Stimulated activated CD8-positive, alpha-beta memory T cell treated with anti-CD3 and anti-CD28 coated beads, Interleukin-15, amount 100 ng/mL, for 4 hours (primary cell): ENCODE results near the gene POLA2.

Experiments used
- DNase-seq, 2 donors: peaks; one replicate each; pipeline ENCODE4 v3.0.0-alpha.2; 2020; ENCODE audit warnings: low read depth in 2 of 2

Gene POLA2

DNA sequence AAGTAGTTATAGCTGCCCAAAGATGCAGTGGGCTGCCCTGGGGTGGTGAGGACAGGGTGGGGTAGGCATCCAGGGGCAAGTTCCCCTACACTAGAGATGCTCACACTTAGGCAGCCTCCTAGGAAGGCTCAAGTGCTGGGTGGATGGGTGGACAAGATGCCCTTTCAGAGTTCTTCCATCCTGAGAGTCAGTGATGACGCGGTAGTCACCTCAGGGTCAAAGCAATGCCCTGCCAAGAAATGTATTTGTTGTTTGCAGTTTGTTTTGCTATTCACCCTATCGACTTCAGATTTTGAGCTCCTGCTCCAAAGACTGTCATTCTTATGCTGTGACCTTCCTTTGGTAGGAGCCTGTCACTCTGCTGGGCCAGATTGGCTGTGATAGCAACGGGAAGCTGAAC lies 18.9 kb downstream of the POLA2 start:
- DNase-seq: no peak

DNA sequence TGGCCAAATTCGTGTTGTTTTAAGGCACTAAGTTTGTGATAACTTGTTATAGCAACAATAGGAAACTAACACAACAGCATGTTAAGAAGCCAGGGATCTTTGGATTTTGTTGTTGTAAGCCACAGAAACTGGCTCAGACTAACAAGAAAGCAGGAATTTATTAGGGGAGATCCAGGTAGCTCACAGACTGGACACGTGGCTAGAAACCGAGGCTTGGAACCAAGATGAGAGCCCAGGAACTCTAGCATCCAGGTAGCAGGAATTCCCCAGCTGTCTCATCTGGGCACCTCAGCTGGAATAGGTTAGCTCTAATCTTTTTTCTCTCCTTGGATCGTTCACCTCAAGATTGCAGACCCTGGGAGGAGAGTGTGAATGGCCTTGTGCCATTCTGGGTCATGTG lies 24.9 kb downstream of the POLA2 start:
- no peak for DNase-seq

DNA sequence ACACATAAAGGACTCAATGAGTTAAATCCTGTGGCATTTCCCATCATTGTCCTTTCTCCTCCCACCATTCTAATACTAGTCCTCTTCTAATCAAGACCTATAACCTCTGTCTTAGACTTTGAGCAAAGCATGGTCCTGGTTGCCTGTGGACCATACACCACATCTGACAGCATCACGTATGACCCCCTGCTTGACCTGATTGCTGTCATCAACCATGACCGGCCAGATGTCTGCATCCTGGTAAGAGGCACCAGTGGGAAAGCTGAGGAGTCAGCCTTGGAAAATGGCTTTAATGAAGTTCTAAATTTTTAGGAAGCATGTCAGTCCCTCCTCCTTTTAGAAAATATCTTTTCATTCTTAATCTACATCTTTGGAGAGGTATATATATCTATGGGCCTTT lies 25.8 kb downstream of the POLA2 start:
- no peak for DNase-seq

DNA sequence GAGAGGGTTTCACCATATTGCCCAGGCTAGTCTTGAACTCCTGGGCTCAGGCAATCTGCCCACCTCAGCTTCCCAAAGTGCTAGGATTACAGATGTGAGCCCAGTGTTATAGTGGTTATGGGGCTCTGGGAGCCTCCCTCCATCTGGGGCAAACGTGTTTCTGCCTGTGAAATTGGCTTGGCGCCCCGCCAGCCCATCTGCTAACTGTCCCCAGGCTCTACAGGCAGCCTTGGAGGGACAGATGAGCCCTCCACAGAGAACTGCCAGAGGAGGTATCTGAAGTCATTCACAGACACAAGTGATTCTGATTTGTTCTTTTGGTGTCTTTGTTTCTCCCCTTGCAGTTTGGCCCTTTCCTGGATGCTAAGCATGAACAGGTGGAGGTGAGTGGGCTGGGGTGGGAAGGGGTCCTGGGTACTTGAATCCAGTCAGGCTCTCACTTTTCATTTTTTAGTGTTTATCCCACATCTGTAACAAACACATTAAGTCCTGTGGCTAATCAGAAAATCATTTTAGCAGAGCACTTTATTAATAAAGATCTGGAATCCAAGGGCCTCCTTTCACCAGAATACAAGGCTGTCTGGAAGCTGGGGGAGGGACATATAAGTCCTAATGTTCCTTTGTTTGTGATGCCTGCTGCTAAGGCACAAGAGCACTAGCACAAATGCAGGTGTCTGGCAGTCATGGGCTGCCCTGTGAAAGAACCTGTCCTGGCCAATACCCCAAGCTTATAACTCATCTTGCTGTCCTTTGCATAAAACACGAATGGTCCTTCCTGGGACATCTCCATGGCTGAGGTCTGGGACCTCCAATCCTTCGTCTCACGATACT lies 27.2 kb downstream of the POLA2 start:
- no peak for DNase-seq

DNA sequence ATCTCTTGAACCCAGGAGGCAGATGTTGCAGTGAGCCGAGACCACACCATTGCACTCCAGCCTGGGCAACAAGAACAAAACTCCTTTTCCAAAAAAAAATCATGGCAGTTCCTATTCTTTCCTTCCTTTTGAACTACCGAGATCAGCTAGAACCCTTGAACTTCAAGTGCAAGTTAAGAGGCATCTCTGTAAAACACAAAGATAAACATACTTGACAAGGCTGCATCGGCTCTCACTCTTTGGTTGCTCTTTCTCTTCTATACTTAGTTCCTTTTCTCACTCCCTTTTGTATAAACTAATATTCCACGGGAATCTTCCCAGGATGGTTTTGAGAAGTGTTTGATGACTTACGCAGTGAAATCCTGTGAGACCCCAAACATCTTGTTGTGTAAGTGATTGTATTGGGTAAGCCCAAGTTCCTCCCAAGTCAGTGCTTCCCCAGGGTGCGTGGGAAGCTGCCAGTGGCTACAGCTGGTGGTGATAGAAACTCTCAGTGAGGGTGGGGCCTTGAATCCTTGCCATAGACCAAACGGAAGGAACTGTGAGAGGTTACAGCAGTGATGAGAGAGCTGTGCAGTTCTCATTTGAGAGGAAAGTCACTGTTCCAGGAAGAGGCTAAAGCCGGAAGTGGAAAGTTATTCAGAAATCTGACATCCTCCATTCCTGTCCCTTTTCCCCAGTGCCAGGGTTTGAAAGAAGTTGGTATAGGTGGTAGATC lies 28.8 kb downstream of the POLA2 start:
- DNase-seq: no peak

DNA sequence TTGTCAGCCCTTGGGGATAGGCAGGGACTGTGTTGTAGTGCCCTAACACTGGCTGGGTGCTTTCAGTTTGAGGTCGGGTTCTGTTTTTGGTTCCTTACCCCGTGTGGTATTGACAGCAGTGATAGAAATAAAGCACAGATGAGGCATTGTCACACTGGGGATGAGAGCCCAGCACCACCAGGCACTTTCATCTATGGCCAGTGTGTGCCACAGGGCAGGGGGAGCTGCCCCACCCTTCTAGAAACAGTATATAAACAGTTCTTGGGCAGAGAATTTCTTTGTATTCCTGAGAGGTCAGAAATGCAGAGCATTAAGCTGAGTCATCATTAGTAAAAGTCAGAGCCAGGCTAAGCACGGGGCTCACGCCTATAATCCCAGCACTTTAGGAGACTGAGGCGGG lies 29.9 kb downstream of the POLA2 start:
- no peak for DNase-seq

DNA sequence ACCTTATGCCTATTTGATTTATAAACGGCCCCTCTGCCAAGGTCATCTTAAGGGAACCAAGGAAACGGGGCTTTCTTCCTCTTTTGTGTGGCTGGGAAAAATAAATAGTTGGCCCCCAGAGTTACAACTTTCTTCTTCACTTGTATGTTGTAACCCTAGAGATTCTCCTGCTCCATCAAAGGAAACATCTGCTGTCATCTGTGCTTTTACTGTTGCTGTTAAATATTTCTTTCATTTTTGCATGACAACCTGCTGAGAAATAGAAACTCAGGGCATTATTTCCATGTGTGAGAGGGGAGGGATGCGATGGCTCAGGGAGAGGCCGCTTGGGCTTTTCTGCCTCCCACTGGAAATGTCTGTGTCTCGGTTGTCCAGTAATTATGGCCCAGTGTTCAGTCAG lies 31.1 kb downstream of the POLA2 start:
- DNase-seq: no peak

DNA sequence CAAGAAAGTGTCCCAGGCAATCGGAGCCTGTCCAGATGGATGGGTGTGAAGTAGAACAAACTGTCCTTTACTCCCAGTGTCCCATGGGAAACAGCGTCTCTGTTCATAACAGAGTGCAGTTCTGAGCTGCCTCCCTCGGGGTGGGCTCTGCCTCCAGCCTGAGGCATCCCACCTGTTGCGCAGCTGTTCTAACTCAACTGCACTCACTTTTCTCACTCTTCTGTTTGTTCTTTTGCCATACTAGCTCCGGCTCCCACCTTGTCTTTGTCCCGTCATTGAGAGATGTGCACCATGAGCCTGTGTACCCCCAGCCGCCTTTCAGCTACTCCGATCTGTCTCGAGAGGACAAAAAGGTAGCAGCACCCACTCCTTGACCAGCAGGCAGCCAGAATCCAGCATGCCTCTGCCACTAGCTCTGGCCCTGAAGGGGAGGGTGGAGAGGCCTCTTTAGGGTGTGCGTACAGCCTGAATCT lies 32.2 kb downstream of the POLA2 start:
- no peak for DNase-seq

DNA sequence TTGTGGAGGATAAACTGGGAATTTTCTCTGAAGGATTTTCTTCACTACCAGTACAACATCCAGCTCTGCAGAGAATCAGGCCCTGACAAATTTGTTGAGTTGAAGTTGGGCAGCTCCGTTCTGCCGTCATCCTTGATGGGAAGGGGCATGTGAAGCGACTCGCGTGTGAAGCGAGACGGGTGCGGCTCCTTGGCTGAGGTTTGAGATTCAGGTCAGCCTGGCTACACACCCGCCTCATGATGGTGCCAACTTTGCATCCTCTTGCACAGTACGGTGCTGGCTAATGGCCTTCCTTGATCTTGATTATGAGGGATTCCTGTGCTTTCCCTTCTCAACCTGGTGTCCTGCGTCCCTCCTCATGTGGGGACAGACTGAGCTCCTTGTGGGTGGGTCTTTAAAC lies 33.2 kb downstream of the POLA2 start:
- DNase-seq: no peak

DNA sequence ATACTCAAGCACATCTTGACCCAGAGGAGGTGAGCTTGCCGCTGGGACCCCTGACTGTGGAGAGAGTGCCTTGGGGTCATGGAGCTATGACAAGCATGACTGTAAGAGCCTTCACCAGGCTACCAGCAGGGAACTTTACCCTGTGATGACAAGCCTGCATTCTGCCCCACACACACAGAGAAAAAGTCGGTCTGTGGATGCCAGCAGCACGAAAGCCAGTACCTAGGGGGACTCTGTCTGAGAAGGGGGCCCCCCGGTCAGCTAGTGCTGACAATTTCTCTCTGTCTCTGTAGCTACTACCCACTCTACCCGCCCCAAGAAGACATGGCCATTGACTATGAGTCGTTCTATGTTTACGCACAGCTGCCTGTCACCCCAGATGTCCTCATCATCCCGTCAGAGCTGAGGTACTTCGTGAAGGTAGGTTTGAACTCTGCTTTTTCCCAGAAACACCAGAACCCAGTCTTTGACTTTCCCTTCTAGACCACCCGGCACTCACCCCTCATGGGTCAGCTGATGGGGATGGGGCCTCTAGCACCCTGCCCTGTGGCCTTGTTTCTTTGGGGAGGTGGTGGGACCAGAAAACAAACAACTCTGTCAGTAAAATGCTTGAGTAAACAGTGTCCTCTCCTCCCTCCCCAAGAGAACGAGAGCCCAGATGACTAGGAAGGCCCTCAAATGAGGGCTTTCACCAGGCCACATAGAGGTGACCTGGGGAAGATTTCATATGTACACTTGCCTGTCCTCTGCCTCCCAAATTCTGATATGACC lies 34.0 kb downstream of the POLA2 start:
- DNase-seq: no peak

DNA sequence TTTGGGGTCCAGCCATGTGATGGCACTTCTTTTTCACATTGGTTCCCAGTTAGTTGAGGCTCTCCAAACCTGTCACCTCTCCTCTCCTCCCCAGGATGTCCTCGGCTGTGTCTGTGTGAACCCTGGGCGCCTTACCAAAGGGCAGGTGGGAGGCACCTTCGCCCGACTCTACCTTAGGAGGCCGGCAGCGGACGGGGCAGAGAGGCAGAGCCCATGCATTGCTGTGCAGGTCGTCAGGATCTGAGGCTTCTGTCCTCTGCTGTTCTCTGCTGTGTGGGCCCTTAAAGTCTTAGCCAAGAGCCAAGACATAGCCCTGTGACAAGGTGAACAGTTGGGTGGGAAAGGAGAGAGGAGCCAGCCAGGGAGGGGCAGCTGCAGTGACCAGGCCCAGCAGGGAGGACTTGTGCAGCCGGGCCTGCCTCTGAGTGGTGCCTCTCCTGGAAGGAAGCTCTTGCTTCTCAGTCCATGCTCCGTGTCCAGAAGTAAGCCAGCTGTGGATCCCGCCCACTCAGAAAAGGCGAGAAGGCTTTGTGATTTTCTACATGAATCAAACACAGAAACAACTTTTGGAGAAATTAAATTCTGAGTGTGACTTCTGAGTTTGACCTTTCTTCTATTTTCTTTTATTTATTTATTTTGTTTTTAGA lies 35.4 kb downstream of the POLA2 start:
- no peak for DNase-seq

DNA sequence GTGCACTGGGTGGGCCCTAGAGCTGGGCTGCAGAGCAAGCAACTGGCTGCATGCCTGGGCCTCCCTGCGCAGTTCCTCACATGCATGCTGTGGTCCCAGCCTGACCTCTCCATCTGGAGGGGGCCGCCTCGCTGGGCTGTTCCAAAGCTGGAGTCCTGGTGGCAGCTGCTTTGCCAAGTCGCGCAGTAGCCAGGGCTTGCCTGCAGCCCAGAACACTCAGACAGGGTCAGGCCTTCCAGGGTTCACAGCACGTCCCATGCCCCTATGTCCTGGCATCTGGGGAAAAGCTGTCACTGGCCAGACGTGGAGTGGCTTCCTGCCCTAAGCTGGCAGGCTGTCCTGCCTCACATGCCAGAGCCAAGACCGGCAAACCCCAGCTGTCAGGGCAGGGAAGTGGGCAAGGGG lies 36.4 kb downstream of the POLA2 start:
- DNase-seq: no peak

DNA sequence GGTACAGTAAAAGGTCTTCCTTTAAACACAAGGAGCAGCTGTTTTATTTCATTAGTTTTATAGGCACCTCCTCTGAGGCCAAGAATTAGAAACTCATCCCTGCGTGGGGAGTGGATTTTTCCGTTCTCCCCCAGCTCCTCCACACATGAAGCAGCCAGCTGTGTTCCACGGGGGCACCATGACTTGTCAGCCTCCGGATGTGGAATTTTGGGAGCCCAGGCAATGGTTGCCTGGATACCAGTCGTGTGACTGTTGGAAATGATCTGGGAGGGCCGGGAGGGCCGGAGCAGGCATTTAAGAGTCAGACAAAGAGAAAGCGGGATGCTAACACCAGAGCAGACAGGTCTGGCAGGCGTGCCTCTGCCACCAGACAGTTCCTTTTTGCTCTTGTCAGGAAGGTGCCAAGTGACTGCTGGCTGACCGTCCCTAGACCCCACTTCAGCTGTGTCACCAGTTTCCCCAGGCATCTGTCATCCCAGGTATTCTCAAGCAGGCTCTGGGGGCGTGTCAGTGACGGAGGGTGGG lies 37.0 kb downstream of the POLA2 start:
- no peak for DNase-seq

DNA sequence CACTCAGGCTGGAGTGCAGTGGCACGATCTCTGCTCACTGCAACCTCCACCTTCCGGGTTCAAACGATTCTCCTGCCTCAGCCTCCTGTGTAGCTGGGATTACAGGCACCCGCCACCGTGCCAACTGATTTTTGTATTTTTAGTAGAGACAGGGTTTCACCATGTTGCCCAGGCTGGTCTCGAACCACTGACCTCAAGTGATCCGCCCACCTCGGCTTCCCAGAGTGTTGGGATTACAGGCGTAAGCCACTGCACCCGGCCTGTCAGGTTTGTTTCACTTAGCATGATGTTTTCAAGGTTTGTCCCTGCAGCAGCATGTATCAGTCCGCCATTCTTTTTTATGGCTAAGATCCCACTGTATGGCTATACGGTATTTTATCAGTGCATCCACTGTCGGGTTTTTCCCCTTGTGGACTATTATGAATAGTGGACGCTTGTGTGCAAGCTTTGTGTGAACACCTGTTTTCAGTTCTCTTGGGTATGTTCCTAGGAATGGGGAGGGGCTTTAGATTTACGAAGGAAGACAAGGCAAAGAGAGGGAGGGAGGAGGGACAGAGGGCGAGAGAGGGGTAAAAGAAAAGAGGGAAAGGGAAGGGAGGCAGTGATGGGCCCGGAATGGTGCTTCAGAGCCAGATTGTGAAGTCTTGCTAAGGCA lies 39.0 kb downstream of the POLA2 start:
- no peak for DNase-seq

DNA sequence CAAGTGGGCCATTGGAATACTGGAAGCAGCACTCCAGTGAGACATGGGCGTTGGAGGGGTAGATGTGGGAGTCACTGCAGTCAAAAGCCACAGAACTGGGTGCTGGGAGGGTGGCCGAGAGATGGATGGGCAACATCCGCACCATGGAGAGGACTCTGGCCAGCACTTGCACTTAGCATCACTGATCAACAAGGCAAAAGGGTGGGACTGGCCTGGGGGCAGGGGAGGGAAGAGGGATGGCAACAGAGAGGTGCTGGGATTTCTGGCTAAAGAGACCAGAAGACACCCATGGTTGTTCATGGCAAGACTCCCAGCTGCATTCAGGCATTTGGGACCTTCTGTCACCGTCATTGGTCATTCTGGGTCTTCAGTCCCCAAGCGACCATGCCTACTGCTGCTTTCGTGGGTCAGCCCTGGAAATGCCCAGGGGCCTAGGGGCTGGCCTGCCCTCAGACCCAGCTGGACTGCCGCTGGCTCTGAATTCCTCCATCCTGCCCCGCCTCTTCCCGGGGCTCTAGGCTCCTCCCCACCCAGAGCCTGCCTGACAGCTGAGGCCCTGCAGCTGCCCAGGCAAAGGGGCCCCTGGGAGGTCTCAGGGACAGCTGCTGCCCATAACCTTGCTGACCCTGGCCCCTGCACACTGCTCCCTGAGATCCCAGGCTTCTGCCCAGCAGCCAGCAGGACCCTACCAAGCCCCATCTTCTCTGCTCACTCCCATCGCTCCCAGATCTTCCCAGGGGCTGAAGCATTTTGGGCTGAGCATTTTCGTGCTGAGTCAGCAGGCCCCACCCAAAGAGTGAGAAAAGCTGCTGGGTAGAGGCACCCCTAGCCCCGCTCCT lies 39.9 kb downstream of the POLA2 start:
- no peak for DNase-seq

DNA sequence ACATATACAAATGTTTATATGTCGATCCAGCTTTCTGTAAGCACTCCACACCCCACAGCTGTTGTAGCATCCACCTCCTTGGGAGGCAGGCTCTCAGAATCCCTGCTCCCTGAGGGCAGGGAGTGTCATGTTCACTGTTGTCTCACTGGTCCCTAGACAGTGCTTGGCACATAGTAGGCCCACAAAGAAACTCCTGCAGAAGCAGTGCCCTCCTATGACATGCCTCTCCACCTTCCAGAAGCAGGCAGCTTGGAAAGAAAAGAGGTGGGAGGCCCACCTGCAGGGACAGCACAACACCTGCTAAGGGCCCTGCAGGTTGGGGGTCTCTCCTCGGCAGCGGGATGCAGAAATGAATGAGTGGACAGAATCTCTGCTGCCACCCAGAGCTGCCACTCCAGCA lies 41.8 kb downstream of the POLA2 start:
- DNase-seq: no peak

DNA sequence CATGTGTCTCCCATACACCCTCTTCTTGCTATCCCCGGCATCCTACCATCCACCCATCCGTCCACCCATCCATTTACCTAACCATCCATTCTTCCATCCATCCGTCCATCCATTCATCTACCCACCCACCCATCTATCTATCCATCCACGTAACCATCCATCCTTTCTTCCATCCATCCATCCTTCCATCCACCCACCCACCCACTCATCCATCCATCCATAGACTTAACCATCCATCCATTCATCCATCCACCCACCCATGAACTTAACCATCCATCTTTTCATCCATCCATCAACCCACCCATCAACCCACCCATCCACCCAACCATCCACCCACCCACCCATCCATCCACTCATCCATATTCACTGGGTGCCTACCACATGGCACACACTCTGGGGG lies 42.3 kb downstream of the POLA2 start:
- DNase-seq: no peak

DNA sequence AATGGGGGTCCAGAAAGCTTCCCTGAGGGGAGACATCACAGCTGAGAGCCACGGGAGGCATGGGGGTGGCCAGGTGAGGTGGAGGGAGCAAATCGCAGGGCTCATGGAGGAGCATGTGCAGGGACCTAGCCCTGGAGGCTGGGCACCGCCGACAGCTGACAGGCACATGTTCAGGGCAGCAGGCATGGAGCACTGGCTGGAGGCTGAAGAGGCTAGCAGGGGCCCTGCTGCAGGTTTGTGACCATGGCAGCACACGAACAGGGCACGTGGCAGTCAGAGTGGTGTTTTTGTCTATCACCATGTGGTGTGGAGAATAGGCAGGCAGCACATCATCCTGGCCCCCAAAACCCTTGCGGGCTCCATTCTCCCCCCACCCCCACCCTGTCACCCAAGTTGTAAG lies 42.9 kb downstream of the POLA2 start:
- no peak for DNase-seq

DNA sequence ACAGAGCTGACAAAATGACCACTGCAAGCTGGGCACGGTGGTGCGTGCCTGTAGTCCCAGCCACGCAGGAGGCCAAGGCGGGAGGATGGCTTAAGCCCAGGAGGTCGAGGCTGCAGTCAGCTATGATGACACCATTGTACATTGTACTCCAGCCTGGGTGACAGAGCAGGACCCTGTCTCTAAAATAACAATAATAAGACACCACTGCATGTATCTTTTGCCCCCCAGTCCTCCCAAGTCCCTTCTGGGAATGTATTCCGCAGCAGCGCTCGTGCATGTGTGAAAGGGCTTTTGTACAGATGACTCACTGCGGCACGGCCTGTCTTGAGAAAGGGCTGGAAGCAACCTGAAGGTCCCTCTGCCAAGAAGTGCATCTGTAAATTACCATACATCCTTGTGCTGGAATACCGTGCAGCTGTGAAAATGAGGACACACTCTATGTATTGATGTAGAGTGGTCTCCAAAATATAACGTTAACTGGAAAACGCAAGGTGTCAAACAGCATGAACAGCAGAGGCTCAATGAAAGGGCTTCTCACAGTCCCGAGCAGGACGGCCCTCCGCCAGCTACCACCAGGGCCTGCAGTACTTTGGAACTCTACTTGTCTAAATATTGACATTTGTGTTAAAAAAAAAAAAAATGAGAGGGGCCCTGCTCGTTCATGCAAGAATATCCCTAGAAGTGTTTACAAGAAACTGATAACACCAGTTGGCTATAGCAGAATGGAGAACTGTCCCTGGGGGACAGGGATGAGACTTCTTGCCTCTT lies 43.9 kb downstream of the POLA2 start:
- DNase-seq: no peak
